T-helper 2 cell treated with Interferon-gamma antibody and Interleukin-4, amounts not matched to agents 100 ng/mL and 5 ng/mL, for 36 hours (primary cell): ENCODE data around the gene TMED4. TPM values are rescaled to one million over a fixed set of nuclear protein-coding genes. Genes with fewer than 3 reads are reported as not detected.

ENCODE experiments used
- intact Hi-C: fragments of 100-400 bp; cut with micrococcal nuclease; formaldehyde crosslinking; loops from one replicate; pipeline ENCODE4 v1.15.1; 2023
- total RNA-seq: library from RNA; stranded (reverse); gene quantifications from 2 replicates; pipeline ENCODE4 v1.2.3, GENCODE V29; 2022

Gene TMED4
- total RNA-seq, 1 donor from 2014 or later: 64.5 TPM

- intact Hi-C loops: no loop called here
These were observed 34.3 kb downstream of the TMED4 start for GRCh38 chr7:44547536-44548231.

- intact Hi-C loops: no loop called here
These were observed 40.0 kb downstream of the TMED4 start for GRCh38 chr7:44541876-44542610.

- intact Hi-C loops: no loop called here
These were observed 40.8 kb downstream of the TMED4 start, which contains the start of gene NPC1L1 for GRCh38 chr7:44541028-44541869. Gene NPC1L1 (minus strand): TSS chr7:44541330. CDS start chr7:44541259, 71 bp downstream.

GRCh38 chr7:44540592-44541027 is 41.4 kb downstream of the TMED4 start:
- intact Hi-C loops: no loop called here

- intact Hi-C loops: no loop called here
These were observed 42.1 kb downstream of the TMED4 start for GRCh38 chr7:44539669-44540506.

GRCh38 chr7:44538798-44539668 is 43.0 kb downstream of the TMED4 start:
- intact Hi-C loops: no loop called here

- intact Hi-C loops: no loop called here
These were observed 43.8 kb downstream of the TMED4 start for GRCh38 chr7:44538093-44538797.

GRCh38 chr7:44537442-44537841 is 44.6 kb downstream of the TMED4 start:
- intact Hi-C loops: no loop called here

- intact Hi-C loops: no loop called here
These were observed 45.9 kb downstream of the TMED4 start for GRCh38 chr7:44536090-44536489.

GRCh38 chr7:44535348-44536064 is 46.5 kb downstream of the TMED4 start:
- intact Hi-C loops: no loop called here

- intact Hi-C loops: no loop called here
These were observed 47.5 kb downstream of the TMED4 start for GRCh38 chr7:44534501-44534900.

GRCh38 chr7:44534087-44534486 is 47.9 kb downstream of the TMED4 start:
- intact Hi-C loops: no loop called here

GRCh38 chr7:44533301-44534055 is 48.6 kb downstream of the TMED4 start:
- intact Hi-C loops: no loop called here

GRCh38 chr7:44531421-44532380 is 50.3 kb downstream of the TMED4 start:
- intact Hi-C loops: no loop called here

- intact Hi-C loops: no loop called here
These were observed 51.0 kb downstream of the TMED4 start for GRCh38 chr7:44530990-44531389.
